Muscle of arm (tissue), 12 donors: ENCODE measurements around the gene CHD9NB. TPM values are rescaled to one million over a fixed set of nuclear protein-coding genes. Genes with fewer than 3 reads are reported as not detected.
"Not testable (repeated sequence)": the region's sequence is repeated elsewhere in the genome, so short reads cannot be mapped to it uniquely, and the experiment has no call there.

Source experiments
- DNase-seq: peaks from one replicate; pipeline ENCODE4 v3.0.0-alpha.2; 2013
- polyA plus RNA-seq, 12 donors: library from polyadenylated mRNA; unstranded; fragments of 120-200 nt; gene quantifications; one replicate each; pipeline ENCODE4 v1.2.1, GENCODE V29; 2013; ENCODE audit not compliant: insufficient read length in 12 of 12

The CHD9NB gene
- polyA plus RNA-seq, 12 donors: 1.5 to 4.9 (median 2.8) TPM; not detected in 2

- no peak for DNase-seq
Observed at GRCh38 chr16:53057658-53058057, 5.0 kb upstream of the CHD9NB start.

GRCh38 chr16:53056392-53056881 lies 3.7 kb upstream of the CHD9NB start:
- DNase-seq: no peak

- DNase-seq: no peak
Observed at GRCh38 chr16:53055541-53056391, 3.1 kb upstream of the CHD9NB start.

GRCh38 chr16:53054670-53055485 lies 2.2 kb upstream of the CHD9NB start, which contains the start of gene CHD9:
Gene CHD9, plus strand, starts transcription at chr16:53054991. Its CDS starts 101,099 bp downstream, at chr16:53156090.
- DNase-seq: peak; percentile 93

- no peak for DNase-seq
Observed at GRCh38 chr16:53053967-53054669, 1.4 kb upstream of the CHD9NB start.

- not testable (repeated sequence) for DNase-seq
Observed at GRCh38 chr16:53051255-53051654, 1.4 kb downstream of the CHD9NB start.

GRCh38 chr16:53048139-53048915 lies 4.4 kb downstream of the CHD9NB start:
- DNase-seq: no peak

GRCh38 chr16:53047515-53047914 lies 5.2 kb downstream of the CHD9NB start:
- not testable (repeated sequence) for DNase-seq

- no peak for DNase-seq
Observed at GRCh38 chr16:53045341-53046220, 7.1 kb downstream of the CHD9NB start.

- DNase-seq: no peak
Observed at GRCh38 chr16:53043986-53044601, 8.6 kb downstream of the CHD9NB start.

GRCh38 chr16:53043428-53043831 lies 9.3 kb downstream of the CHD9NB start:
- peak; percentile 73 for DNase-seq

GRCh38 chr16:53042235-53042701 lies 10.4 kb downstream of the CHD9NB start:
- no peak for DNase-seq

GRCh38 chr16:53041320-53042051 lies 11.2 kb downstream of the CHD9NB start:
- DNase-seq: peak; percentile 95

GRCh38 chr16:53040788-53041187 lies 11.9 kb downstream of the CHD9NB start:
- DNase-seq: no peak

- DNase-seq: not testable (repeated sequence)
Observed at GRCh38 chr16:53036711-53037110, 16.0 kb downstream of the CHD9NB start.

GRCh38 chr16:53036066-53036465 lies 16.6 kb downstream of the CHD9NB start:
- no peak for DNase-seq

- DNase-seq: no peak
Observed at GRCh38 chr16:53035176-53035942, 17.3 kb downstream of the CHD9NB start.

- no peak for DNase-seq
Observed at GRCh38 chr16:53034306-53034705, 18.4 kb downstream of the CHD9NB start.
